ENCODE data around the gene RBM20.
"Not testable (repeated sequence)": the region's sequence is repeated elsewhere in the genome, so short reads cannot be mapped to it uniquely, and the experiment has no call there.

Gene RBM20

GRCh38 chr10:110649347-110650264 lies 5.5 kb downstream of the RBM20 start:
- no peak for DNase-seq (ENCODE audit: low read depth)

GRCh38 chr10:110650265-110650668 lies 6.1 kb downstream of the RBM20 start:
- DNase-seq (ENCODE audit: low read depth), result no peak

- DNase-seq (ENCODE audit: low read depth), result peak; percentile 34
These were observed 7.2 kb downstream of the RBM20 start for GRCh38 chr10:110651044-110651958.

- DNase-seq (ENCODE audit: low read depth), result no peak
These were observed 8.5 kb downstream of the RBM20 start for GRCh38 chr10:110652475-110653118.

- DNase-seq (ENCODE audit: low read depth), result no peak
These were observed 11.2 kb downstream of the RBM20 start for GRCh38 chr10:110655320-110655719.

GRCh38 chr10:110656612-110657011 lies 12.5 kb downstream of the RBM20 start:
- DNase-seq (ENCODE audit: low read depth), result no peak

- no peak for DNase-seq (ENCODE audit: low read depth)
These were observed 14.0 kb downstream of the RBM20 start for GRCh38 chr10:110657973-110658691.

- no peak for DNase-seq (ENCODE audit: low read depth)
These were observed 15.4 kb downstream of the RBM20 start for GRCh38 chr10:110659558-110659957.

- not testable (repeated sequence) for DNase-seq (ENCODE audit: low read depth)
These were observed 16.2 kb downstream of the RBM20 start for GRCh38 chr10:110660289-110660688.

- DNase-seq (ENCODE audit: low read depth), result no peak
These were observed 17.2 kb downstream of the RBM20 start for GRCh38 chr10:110661292-110661691.

GRCh38 chr10:110664483-110665420 lies 20.6 kb downstream of the RBM20 start:
- DNase-seq (ENCODE audit: low read depth), result peak; percentile 77

GRCh38 chr10:110666259-110666658 lies 22.1 kb downstream of the RBM20 start:
- not testable (repeated sequence) for DNase-seq (ENCODE audit: low read depth)

- DNase-seq (ENCODE audit: low read depth), result no peak
These were observed 22.5 kb downstream of the RBM20 start for GRCh38 chr10:110666673-110667072.

- no peak for DNase-seq (ENCODE audit: low read depth)
These were observed 23.6 kb downstream of the RBM20 start for GRCh38 chr10:110667620-110668343.

- DNase-seq (ENCODE audit: low read depth), result no peak
These were observed 24.3 kb downstream of the RBM20 start for GRCh38 chr10:110668443-110668842.

- DNase-seq (ENCODE audit: low read depth), result no peak
These were observed 26.2 kb downstream of the RBM20 start for GRCh38 chr10:110670335-110670734.

- peak; percentile 35 for DNase-seq (ENCODE audit: low read depth)
These were observed 27.8 kb downstream of the RBM20 start for GRCh38 chr10:110671788-110672579.

GRCh38 chr10:110672580-110672919 lies 28.4 kb downstream of the RBM20 start:
- no peak for DNase-seq (ENCODE audit: low read depth)

GRCh38 chr10:110676016-110676415 lies 31.9 kb downstream of the RBM20 start:
- DNase-seq (ENCODE audit: low read depth), result no peak

Data from stromal cell of bone marrow (primary cell).